SK-N-MC (cell line): ENCODE data around the gene CLHC1.

ENCODE experiments used
- EZH2 ChIP-seq: fragments of 200-600 bp; sonication (generic); IDR thresholded peaks from one replicate; pipeline ENCODE4 v1.6.1; 2017; ENCODE audit warnings: antibody characterized with exemption
- FOXP2 ChIP-seq: optimal IDR thresholded peaks from 2 replicates; pipeline ENCODE3; 2011; ENCODE audit warnings: mild to moderate bottlenecking, moderate library complexity; ENCODE audit not compliant: insufficient read depth; ENCODE audit errors: extremely low read length, control extremely low read depth
- POLR2AphosphoS5 ChIP-seq: IDR thresholded peaks from 2 replicates; pipeline ENCODE4 v1.6.1; 2012; ENCODE audit warnings: mild to moderate bottlenecking, low read depth, low read length, borderline replicate concordance

DNA sequence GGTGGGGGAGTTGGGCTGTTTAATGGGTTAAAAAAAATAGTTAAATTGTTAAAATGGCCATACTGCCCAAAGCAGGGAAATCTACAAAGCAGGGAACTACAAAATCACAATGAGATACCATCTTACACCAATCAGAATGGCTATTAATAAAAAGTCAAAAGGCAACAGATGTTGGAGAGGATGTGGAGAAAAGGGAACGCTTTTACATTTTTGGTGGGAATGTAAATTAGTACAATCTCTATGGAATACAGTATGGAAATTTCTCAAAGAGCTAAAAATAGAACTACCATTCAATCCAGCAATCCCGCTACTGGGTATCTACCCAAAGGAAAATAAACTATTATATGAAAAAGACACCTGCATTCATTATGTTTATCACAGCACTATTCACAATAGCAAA, 27.1 kb downstream of the CLHC1 start:
- TF ChIP-seq EZH2, result no peak
- no peak for TF ChIP-seq POLR2AphosphoS5
- no peak for TF ChIP-seq FOXP2
